ENCODE data around the gene FHIT. TPM values are rescaled to one million over a fixed set of nuclear protein-coding genes. Genes with fewer than 3 reads are reported as not detected.

The FHIT gene
- total RNA-seq, 1 experiment from 2014 or later, result 0.34 TPM

DNA sequence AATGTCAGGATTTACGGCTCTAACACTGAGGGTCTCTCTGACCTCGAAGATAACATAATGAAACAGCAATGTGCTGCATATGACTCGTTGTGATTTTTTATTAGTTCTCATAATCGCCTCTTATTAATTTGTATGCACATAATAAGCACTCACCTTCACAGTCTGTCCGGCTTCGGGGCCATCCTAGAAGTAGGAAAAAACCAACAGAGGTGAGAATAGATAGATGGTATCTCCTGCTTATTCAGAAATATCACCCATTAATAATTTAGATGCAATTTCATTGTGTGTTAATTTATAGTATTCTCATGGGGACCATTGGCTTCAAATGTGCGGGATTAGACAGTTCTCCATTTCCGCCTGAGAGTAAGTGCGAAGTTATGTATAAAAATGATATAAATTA, 1240.0 kb downstream of the FHIT start:
- no peak for DNase-seq (ENCODE audit: low read depth)

DNA sequence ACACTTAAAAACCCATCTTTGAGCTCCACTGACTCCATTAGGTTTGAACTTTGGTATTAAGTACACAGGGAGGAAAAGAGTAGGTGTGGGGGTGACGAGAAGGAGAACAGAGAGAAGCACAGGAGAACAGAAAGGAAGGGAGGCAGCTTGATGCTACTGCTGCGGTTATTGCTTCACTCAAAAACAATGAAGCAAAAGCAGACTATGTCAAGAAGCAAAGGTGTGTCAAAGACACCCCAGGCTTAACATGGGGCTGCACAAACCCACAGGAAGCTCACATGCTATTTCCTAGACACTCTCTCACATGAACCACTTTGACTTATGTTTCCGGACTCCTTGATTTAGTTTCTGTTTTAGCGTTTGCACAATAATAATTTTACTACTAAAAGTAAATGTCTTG, 1240.5 kb downstream of the FHIT start:
- no peak for DNase-seq (ENCODE audit: low read depth)

DNA sequence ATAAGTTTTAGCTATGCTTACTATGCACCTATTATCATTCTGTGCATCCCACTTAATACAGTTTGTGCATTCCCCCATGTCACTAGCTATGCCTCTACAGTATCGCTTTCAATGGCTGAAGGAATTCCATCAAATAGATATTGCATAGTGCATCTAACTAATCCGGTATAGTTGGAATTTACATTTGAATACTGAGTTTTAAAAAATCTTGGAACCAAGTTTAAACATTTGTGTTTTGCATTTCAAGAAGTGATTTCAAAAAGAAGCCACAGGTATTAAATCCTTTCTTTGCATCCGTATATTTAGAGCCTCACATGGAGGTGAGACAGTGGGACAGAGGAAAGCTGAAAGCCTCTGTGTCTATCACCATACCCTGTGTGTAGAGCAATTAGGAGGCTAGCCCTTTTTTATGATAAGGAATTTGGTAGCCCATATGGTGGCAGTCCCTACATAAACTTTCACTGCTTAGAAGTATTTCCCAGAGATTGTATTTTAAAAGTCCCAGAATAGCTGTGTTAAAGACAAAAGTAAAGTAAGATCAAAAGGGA, 1241.2 kb downstream of the FHIT start:
- DNase-seq (ENCODE audit: low read depth), result no peak

DNA sequence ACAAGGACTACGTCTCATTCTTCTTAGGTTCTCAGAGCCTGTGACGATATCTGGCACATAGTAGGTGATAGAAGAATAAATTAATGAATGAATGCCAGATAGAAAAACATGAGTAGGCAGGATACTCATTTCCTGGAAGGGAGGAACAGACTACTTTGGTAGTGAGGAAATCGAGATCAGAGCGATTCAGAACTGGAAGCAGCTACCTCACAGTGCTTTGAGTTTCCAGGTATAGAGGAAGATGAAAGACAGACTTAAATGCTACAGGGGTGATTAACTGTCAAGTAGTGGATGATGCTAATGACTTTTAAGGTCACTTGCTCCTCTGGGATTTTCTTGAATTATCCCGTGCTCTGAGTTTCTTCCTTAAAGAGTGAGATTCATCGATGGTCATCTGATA, 1249.9 kb downstream of the FHIT start:
- DNase-seq (ENCODE audit: low read depth), result no peak

DNA sequence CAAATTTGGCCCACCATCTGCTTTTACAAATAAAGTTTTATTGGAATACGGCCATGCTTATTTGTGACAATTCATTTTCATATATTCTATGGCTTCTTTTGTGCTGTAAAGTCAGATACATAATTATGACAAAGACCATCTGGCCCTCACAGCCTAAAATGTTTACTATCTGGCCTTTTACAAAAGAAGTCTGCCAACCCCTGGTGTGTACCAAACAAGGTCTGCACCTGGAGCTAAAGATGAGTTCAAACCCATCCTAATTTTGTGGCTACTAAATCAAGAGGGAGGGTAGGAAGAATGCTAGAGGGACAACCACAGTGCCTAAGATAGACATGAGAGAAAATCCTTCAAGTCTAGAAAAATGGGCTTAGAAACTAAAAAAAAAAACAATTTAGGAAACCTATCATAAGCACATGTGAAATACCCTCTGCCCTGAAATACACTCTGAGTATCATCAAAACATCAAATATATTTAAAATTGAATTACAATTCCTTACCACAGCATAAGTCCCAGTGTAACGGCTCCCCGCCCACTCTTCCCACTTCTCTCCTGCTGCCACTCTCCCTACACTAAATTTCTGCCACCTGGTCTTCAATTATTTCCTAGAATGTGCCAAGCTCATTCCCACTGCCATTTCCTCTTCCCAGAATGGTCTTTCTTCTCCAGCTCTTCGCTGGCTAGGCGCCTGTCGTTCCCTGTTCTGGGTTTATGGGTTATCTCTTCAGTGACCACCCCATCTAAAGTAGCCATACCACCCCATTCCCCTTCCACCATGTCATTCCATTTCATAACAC, 1250.7 kb downstream of the FHIT start:
- DNase-seq (ENCODE audit: low read depth), result no peak

DNA sequence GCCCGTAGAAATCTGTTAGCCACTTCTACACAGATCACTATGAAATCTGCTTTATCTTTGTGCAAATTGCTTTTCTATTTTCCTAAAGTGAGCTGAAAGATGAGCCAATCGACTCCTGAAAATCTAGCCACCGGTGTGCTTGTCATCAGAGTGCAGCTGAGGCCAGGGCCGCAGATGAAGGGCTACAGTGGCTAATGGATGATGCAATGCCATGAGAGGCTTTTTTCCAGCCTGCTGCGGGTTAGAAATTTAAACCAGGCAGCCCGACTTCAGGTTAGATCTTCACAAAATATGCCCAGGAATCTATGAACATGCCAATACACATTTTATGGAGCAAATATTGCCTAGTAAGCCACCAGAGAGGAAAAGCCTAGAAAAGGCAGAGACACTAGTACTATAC, 1253.2 kb downstream of the FHIT start:
- no peak for DNase-seq (ENCODE audit: low read depth)

DNA sequence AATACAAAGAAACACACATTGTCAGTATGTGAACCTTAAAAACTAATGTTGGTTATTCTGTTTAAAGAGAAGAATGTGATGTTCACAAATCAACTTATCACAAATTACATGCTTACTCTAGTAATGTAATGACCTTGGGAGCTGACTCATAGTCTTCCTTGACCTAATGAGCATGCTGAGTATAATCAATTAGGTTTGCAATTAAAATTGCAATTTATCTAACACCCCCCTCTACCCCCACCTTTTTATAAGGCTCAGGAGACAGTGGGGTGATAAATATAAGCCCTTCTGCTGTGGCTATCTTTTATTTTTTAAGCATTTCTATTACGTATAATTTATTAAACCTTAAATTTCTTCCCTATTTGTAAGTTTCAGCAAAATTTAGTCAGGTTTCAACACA, 1253.7 kb downstream of the FHIT start:
- no peak for DNase-seq (ENCODE audit: low read depth)

DNA sequence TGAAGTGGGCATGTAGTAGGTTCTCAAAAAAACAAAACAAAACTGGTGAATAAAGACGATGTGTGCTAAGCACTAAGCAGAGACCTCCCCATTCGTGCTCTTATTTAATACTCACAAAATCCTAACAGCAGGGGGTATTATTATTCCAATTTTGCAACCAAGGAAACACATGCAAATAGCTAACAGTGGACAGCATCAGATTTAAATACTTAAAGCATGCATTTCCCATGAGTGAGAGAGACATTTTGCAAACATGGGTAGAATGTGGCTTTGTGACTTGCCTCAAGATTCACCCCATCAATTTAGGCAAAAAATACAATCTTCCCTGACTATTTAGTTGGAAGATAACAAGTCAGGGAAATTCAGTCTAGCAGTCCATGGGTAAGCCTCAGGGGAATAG, 1255.2 kb downstream of the FHIT start:
- no peak for DNase-seq (ENCODE audit: low read depth)

DNA sequence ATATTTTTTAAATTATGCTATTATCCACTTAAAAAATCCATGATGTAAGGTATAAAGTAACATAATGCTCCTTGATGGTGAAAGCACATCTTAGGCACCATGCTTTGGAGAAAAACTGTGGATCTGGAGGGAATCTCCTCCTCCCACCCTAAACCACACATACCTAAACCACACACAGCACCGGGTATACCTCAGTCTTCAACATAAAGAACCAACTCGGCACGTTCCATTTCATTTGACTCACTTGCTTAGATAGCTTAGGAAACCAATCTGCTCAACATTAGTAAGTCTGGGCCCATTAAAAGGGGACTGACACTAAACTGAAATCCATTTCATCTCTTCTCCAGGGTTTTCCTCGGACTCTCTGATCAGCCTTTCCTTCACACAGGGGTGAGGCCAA, 1255.7 kb downstream of the FHIT start:
- DNase-seq (ENCODE audit: low read depth), result no peak

DNA sequence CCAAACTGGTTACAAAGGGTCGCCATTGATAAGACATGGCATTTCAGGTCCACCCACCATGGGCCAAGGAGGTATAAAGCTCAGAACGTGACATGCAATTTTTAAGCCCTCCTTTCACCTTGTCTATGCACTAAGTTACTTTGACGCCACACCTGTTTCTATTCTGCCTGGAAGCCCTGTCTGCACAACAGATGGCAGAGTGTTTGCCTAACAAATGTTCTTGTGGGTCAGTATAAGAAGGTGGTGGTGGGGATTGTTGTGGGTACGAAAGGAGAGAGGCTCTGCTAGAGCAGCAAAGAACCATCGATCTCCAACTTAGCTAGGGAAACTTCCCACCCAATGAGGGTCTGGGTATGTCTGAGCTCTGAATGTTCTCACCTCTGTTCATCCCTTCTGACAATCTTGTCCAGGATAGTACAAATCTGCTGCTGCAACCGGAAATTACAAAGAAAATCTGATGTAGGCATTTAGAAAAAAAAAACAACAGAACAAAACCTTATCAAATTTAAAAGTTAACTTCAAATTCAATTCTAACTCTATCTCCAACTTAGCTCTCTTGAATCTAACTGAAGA, 1256.4 kb downstream of the FHIT start:
- no peak for DNase-seq (ENCODE audit: low read depth)

DNA sequence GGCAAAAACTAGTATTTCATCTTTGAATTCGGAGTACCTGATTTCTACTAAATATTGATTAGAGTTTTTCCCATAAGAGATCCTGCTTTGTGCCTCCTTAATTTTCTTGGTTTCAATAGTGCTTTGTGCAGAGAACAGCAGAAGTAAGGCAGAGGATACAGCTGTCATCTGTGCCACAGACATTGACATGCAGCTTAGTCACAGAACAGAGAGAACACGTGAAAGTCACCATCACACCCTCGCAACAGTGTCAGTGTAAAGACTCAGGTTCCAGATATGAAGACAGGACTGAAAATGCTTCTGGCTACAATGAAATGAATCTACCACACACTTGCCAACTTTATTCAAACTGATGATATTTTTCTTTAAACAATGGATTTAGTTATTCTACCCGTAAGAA, 1258.7 kb downstream of the FHIT start:
- no peak for DNase-seq (ENCODE audit: low read depth)

DNA sequence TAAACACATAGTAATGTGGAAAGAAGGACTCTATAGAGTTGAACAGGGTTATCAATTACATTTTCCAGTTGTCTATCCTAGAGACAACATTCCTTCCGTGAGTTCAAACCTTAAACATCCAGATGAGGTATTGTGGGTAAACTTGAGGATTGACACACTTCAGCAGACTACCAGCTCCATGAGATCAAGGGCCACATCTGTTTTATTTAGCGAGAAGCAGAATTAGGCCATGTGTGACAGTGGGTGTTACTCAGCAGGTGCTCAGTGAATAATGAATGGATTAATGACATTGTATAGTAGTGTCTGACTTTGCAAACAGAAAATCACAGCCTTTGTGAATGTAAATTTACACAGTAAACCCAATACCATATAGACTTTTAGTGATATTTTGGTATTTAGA, 1260.3 kb downstream of the FHIT start:
- DNase-seq (ENCODE audit: low read depth), result no peak

DNA sequence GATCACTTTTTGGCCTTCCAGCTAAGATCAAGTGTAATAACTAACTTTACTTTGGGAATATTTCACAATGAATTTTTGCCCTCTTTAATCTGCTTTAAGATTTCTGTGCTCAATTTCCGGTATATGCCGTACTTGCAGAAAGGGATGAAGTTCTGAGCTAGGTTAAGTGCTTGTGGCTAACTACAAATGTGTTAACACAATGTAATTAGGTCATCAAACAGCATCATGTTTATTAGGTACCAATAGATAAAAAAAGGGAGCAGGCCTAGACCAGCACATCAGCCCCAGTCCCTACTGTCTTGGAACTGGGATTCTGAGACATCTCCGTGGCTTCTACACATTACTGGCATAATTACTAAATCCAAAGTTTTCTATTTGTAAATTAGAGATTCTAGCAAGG, 1268.7 kb downstream of the FHIT start:
- no peak for DNase-seq (ENCODE audit: low read depth)

DNA sequence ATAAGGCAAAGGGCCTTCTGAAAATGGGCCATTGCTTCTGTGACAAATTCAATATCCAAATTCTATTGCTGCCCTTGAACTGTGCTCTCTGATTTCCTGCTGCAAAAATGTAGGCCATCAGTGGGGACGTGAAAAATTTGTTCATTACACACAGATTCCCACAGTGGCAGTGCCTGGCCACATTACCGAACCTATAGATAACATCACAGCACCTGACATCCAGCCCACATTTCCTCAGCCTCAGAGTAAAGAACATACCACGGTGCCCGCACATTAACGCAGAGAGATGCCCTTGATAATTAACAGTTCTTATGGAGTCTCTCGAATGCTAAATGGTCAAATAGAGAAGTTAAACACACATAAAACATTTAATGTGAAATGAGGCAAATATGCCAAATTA, 1269.9 kb downstream of the FHIT start:
- DNase-seq (ENCODE audit: low read depth), result no peak

DNA sequence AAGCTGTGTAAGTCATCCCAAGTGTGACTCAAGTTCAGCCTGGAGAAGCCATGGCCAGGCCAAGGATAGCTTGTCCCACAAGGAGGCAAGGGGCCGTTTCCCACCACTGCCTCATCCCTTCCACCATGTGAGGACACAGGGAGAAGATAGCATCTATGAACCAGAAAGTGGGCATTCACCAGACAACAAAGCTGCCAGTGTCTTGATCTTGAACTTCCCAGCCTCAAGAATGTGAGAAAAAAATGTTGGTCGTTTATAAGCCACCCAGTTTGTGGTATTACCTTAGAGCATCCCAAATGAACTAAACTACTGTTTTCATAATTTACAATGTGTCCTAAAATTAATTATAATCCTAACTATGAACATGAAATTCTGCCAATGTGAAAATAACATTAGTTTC, 1270.7 kb downstream of the FHIT start:
- no peak for DNase-seq (ENCODE audit: low read depth)

DNA sequence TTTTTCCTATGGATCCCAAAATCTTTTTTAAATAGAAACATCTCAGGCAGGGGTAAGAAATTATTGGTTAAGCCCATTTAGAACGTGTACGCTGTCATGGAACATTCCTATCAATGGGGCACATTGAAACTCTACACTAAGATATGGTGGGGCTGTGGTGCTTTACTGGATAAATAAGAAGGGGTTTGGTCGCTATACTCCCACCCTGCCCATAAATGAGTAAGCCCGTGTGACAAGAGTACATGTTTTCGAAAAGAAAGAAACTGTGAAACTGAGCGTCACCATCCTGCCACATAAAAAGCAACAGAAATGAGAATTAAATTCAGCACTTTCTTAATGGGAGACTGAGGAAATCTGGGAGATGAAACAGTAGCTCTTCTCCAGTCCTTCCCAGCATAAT, 1271.7 kb downstream of the FHIT start:
- no peak for DNase-seq (ENCODE audit: low read depth)

DNA sequence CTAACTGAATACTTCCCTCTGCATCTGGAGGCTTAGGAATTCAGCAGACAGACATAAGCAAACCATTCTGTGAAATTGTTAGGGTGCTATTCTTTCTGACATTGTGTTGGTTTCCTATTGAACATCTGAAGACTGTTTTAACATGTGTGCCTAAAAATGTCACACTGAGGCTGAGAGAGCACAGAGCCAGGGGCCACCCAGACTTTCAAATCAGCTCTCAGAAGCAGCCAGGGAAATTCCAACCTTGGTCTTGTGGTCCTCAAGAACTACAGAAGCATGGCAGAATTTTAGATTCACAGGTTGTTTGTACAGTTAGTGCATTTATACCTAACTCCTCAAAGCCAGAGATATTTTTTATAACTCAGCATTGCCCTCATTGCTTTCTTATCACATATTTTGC, 1272.3 kb downstream of the FHIT start:
- DNase-seq (ENCODE audit: low read depth), result no peak

DNA sequence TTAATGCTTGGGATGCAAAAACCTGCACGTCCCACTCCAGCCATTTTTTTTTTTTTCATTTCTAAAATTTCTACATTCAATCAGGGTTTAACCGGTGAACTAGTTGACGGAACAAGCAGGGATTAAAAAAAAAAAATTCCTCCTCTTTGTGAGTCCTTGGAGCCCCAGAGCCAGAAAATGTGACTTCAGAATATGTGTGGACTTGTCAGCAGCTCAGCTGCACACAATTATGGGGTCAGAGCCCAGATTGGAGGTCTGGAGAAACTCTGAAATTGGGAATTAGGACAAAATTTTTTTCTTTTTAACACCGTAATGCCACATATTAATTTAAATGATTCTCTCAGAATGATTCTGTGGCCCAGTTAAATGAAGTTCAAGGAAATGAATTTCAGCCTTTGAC, 1280.5 kb downstream of the FHIT start:
- DNase-seq (ENCODE audit: low read depth), result no peak

DNA sequence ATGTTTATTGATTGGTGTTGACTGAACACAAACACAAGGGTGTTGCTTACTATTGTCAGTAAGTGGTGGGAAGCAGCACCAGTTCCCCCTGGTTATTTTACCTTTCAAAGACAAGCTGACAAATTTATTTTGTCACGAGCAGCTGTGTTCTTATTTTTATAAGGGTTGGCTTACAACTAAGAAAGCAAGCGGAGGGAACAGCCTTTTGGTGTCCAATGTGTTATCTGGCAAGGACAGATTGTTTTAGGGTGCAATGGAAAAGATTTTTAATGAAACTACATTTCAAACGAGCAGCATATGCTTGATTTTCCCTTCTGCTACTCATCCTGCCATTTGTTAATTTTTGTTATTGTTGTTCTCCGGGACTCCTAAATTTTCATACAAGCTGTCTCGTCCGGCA, 1280.9 kb downstream of the FHIT start:
- DNase-seq (ENCODE audit: low read depth), result no peak

DNA sequence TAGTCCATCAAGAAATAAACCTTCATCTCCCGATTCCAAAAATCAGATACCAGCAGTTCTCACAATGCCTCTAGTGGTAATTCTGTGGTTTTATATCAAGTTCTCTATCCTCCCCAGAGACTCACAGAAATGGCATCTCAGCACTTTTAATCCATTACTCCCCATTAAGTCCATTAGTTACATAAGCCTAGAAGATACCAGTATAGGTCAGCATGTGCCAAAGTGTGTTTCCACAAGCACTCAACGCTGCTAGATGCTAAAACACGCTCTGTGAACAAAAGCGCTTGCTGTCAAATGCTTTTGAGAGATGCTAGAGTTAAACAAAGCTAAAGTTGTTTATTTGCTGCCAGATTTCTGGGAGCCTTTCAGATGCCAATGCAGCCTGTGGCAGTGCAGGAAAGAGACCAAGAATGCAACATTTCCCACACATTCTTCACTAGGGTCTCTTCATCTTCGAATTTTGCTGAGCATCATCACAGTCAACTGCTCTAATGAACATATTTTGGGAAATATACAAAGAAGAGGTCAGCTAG, 1282.7 kb downstream of the FHIT start:
- no peak for DNase-seq (ENCODE audit: low read depth)

DNA sequence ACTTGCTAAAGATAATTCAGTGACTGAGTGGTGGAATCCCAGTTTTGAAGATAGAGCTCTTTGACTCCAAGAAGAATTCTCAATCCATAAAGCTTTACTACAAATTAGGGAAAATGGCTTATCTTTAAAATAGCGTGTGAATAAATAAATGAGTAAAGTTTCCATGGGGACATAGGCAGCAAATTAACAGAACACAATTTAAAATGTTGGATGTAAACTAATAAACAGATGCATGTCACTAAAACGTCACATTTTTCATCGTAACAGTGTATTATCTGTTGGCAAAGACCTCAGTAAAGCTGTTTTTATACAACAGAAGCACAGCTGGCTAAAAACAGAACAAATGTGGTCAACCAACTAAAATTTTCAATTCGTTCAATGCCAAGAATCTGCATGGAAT, 1287.6 kb downstream of the FHIT start:
- no peak for DNase-seq (ENCODE audit: low read depth)

DNA sequence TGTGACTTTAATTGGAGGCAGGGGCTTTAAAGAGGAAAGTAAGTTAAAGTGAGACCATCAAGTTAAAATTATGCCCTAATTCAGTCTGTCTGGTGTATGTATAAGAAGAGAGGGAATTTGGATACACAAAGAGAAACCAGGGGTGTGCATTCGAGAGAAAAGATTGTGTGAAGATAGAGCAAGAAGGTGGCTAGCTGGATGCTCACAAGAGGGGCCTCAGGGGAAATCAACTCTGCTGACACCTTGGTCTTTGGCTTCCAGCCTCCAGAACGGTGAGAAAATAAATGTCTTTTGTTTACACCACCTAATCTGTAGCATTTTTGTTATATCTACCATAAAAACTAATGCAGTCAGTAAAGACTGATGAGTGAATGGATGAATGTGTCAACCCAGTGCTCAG, 1294.1 kb downstream of the FHIT start:
- no peak for DNase-seq (ENCODE audit: low read depth)

DNA sequence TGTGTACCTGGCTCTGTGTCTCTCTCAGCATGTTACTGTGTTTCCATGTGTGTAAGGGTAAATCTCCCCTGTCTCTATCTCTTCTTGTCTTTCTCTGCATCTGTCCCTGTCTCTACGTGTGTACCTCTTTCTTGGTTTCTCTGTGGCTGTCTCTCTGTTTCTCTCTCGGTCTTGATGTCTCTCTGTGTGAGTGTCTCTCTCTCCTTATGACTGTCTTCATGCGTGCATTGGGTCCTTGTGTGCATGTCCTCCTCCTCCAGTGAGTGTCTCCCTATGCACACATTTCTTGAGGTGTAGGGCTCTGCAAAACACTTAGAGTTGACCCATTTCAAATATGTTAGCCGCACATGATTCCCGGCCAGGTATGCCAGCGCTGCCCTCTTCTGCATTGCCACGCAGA, 1298.1 kb downstream of the FHIT start:
- no peak for DNase-seq (ENCODE audit: low read depth)

All from LHCN-M2 (cell line).